ENCODE data around the gene GIGYF1.

The GIGYF1 gene

DNA sequence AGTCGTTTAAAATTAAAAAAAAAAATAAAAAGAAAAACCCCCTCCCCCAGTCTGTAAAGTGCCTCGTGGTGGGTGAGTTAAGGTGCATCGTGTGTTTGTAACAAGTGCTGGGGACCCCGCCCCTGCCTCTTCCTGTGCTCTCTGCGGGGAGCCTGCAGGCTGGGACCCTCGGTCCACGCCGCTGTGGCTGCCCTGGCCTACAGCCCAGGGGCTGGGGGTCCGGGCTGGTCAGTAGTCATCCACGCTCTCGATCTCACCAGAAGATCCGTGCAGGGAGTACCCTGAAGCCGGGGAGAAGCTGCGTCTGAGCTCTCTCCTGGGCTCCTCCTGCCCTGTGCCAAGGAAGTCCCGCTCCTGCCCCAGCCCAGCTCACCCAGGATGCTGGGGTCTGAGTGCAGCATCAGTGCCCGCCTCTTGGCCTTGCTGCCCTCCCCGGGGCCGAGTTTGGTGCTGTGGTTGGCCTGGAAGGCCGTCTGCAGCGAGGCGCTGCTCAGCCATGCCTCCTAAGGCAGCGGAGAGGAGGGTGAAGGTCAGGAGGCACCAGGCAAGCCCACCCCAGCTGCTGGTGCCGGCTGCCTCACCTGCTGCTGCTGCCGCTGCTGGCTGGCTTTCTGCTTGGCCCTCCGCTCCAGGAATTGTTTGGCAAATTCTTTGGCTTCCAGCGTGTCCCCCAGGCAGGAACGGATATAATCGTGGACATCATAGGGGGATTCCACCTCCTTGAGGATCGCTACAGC is 12.4 kb downstream of the GIGYF1 start:
- peaks cover 18% of the 10 kb centered on the region for H3K4me1 Mint-ChIP-seq
- no peaks in the 10 kb centered on the region for H3K27me3 Mint-ChIP-seq
- no peak overlapping the region for H3K4me3 Mint-ChIP-seq
- no peak for ATAC-seq
- H3K36me3 Mint-ChIP-seq = peaks cover 52% of the 10 kb centered on the region
- no peak overlapping the region for H3K27ac Mint-ChIP-seq
- no peaks in the 10 kb centered on the region for H3K9me3 Mint-ChIP-seq

DNA sequence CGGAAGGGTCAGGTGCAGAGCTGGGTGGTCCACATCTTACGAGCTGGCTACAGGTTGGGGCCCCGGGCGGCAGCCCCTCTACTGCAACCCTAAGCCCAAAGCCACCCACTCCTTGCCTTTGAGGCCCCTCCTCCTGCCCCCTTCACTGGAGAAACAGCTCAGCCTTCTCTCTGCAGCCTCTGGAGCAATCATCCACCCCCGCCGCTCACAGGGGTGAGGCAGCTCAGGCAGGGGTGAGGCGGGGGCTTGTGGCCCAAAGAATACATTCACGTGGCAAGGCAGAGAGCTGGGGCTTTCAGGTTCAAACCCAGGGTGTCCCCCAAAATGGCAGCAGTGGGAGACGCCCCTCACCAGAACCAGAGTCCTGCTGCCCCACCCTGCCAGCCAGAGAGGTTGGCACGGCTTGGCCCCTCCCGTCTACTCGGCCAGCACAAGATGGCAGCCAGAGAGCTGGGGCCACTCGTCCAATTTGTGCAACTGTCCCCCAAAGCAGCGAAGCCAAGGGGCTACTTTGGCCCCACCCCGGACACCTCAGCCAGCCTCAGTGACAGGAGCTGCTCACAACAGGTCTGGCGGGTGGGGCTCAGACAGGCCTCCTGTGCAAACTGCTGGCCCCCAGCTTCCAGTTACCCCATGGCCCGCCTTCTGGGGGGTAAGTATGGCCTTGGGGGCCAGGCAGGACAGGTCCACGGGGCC is 13.3 kb downstream of the GIGYF1 start:
- H3K4me3 Mint-ChIP-seq = no peak overlapping the region
- H3K36me3 Mint-ChIP-seq = peaks cover 46% of the 10 kb centered on the region
- H3K4me1 Mint-ChIP-seq = peaks cover 23% of the 10 kb centered on the region
- no peaks in the 10 kb centered on the region for H3K27me3 Mint-ChIP-seq
- H3K27ac Mint-ChIP-seq = no peak overlapping the region
- H3K9me3 Mint-ChIP-seq = no peaks in the 10 kb centered on the region
- no peak for ATAC-seq

DNA sequence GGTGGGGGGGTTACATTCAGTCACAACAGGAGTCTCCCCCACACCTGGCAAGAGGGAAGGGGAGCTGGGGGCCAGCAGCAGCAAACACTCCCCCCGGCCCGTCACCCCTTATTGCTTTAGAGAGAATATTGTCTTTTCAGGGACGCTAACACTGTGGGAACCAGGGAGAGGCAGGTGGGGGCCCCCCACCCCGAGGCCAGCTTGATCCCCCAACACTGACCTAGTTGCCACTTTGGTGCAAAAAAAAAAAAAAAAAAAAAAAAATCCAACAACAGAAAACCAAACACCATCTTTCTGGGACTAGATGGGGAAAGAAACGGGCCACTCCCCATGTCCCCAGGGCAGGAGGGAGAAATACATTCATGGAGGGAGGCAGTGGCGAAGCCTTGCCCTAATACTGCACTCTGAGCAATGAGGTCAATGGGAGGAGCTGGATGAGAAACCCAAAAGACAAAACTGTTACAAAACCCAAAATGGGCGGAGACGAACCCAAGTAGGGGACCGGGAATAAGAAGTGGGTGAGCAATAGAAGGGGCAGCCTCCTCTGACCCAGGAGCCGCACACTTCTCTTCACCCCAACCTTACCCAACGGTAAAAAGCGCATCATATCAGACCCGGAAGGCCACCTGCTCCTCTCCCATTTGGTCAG is 14.0 kb downstream of the GIGYF1 start:
- no peak for ATAC-seq
- Mint-ChIP-seq H3K27me3 (no peaks in the 10 kb centered on the region), H3K27ac (no peak overlapping the region), H3K9me3 (no peaks in the 10 kb centered on the region), H3K4me1 (peaks cover 23% of the 10 kb centered on the region), H3K4me3 (no peak overlapping the region), H3K36me3 (peaks cover 40% of the 10 kb centered on the region)

GRCh38 chr7:100679129-100679926 is 14.7 kb downstream of the GIGYF1 start:
- H3K27ac Mint-ChIP-seq = no peak overlapping the region

DNA sequence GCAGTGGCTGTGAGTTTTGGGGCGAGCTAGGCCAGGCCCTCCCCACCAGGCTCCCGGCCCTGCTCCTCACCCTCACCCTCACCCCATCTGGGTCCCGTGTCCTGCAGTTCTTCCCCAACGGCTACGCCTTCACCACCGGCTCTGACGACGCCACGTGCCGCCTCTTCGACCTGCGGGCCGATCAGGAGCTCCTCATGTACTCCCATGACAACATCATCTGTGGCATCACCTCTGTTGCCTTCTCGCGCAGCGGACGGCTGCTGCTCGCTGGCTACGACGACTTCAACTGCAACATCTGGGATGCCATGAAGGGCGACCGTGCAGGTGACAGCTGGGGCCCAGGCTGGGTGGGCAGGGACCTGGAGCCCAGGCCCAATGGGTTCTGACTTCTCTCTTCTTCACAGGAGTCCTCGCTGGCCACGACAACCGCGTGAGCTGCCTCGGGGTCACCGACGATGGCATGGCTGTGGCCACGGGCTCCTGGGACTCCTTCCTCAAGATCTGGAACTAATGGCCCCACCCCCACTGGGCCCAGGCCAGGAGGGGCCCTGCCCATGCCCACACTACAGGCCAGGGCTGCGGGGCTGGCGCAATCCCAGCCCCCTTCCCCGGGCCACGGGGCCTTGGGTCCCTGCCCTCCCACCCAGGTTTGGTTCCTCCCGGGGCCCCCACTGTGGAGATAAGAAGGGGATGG is 15.6 kb downstream of the GIGYF1 start:
- no peak for ATAC-seq
- H3K4me3 Mint-ChIP-seq = no peak overlapping the region
- peaks cover 23% of the 10 kb centered on the region for H3K4me1 Mint-ChIP-seq
- no peaks in the 10 kb centered on the region for H3K9me3 Mint-ChIP-seq
- H3K27me3 Mint-ChIP-seq = no peaks in the 10 kb centered on the region
- peaks cover 38% of the 10 kb centered on the region for H3K36me3 Mint-ChIP-seq
- H3K27ac Mint-ChIP-seq = peak overlapping the region; percentile 14

More at GRCh38 chr7:100679129-100679926, 14.7 kb downstream of the GIGYF1 start:
- no peaks in the 10 kb centered on the region for H3K27me3 Mint-ChIP-seq
- H3K4me1 Mint-ChIP-seq = peaks cover 23% of the 10 kb centered on the region
- H3K9me3 Mint-ChIP-seq = no peaks in the 10 kb centered on the region
- H3K4me3 Mint-ChIP-seq = no peak overlapping the region
- peaks cover 39% of the 10 kb centered on the region for H3K36me3 Mint-ChIP-seq
- no peak for ATAC-seq

GRCh38 chr7:100677308-100678267 is 16.5 kb downstream of the GIGYF1 start:
- ATAC-seq = no peak
- Mint-ChIP-seq H3K4me1 (peaks cover 29% of the 10 kb centered on the region), H3K27ac (peak overlapping the region; percentile 14), H3K36me3 (peaks cover 33% of the 10 kb centered on the region), H3K27me3 (no peaks in the 10 kb centered on the region), H3K4me3 (peak overlapping the region; percentile 58), H3K9me3 (no peaks in the 10 kb centered on the region)

DNA sequence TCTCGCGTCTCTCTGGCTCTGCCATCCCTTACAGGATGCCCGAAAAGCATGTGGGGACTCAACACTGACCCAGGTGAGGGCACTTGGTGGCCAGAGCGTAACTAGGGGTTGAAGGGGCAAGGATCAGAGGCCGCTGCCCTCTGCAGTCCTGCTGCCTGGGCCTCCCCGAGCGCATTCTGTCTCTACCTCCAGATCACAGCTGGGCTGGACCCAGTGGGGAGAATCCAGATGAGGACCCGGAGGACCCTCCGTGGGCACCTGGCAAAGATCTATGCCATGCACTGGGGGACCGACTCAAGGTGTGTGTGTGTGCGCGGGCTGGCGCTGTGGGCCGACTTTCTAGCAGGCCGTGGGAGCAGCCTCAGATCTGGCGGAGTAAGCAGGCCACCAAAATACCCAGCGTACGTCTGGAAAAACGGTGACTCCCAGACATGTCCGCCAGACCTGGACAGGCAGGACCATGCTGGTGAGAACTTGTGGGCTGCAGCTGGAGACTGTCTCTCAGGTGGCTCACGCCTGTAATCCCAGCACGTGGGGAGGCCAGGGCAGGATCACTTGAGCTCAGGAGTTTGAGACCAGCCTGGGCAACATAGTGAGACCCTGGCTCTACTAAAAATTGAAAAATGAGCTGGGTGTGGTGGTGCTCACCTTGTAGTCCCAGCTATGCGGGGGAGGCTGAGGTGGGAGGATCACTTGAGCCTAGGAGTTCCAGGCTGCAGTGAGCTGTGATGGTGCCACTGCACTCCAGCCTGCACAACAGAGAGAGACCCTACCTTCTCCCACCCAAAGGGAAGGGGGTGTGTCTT is 17.3 kb downstream of the GIGYF1 start:
- Mint-ChIP-seq H3K27ac (peak overlapping the region; percentile 71), H3K9me3 (no peaks in the 10 kb centered on the region), H3K4me1 (peaks cover 29% of the 10 kb centered on the region), H3K27me3 (no peaks in the 10 kb centered on the region), H3K36me3 (peaks cover 33% of the 10 kb centered on the region), H3K4me3 (peak overlapping the region; percentile 81)
- no peak for ATAC-seq

GRCh38 chr7:100675581-100676350 is 18.3 kb downstream of the GIGYF1 start:
- Mint-ChIP-seq H3K9me3 (no peaks in the 10 kb centered on the region), H3K4me3 (peak overlapping the region; percentile 81), H3K27me3 (no peaks in the 10 kb centered on the region), H3K27ac (peak overlapping the region; percentile 71), H3K36me3 (peaks cover 33% of the 10 kb centered on the region), H3K4me1 (peaks cover 29% of the 10 kb centered on the region)
- ATAC-seq = peak; percentile 61

DNA sequence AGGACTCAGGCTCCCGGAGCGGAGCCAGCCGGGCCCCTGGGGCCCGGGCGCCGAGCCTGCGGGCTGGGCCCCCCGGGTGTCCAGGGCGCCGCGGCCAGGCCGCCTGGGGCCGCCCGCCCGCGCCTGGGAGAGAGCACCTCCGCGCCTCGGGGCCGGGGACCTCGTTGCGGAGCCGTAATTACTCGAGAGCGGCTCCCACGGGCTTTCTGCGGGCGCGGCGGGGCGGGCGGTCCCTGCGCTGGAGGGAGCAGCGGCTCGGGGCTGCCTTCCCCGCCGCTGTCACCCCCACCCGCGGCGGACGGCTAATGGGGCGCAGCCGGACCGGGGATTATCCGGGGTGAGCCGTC is 19.0 kb downstream of the GIGYF1 start:
- H3K27ac Mint-ChIP-seq = peak overlapping the region; percentile 92
- H3K27me3 Mint-ChIP-seq = no peaks in the 10 kb centered on the region

GRCh38 chr7:100674411-100675104 is 19.5 kb downstream of the GIGYF1 start:
- H3K4me3 Mint-ChIP-seq = peak overlapping the region; percentile 97

More for the DNA sequence above, 19.0 kb downstream of the GIGYF1 start:
- H3K9me3 Mint-ChIP-seq = no peaks in the 10 kb centered on the region
- H3K4me1 Mint-ChIP-seq = peaks cover 29% of the 10 kb centered on the region
- H3K4me3 Mint-ChIP-seq = peak overlapping the region; percentile 97
- no peak for ATAC-seq
- H3K36me3 Mint-ChIP-seq = peaks cover 30% of the 10 kb centered on the region

GRCh38 chr7:100673942-100674410 is 20.1 kb downstream of the GIGYF1 start:
- peak; percentile 1 for ATAC-seq
- H3K9me3 Mint-ChIP-seq = no peaks in the 10 kb centered on the region
- H3K27me3 Mint-ChIP-seq = no peaks in the 10 kb centered on the region
- peaks cover 23% of the 10 kb centered on the region for H3K4me1 Mint-ChIP-seq
- H3K36me3 Mint-ChIP-seq = peaks cover 22% of the 10 kb centered on the region
- peak overlapping the region; percentile 97 for H3K4me3 Mint-ChIP-seq
- H3K27ac Mint-ChIP-seq = peak overlapping the region; percentile 92

More at GRCh38 chr7:100674411-100675104, 19.5 kb downstream of the GIGYF1 start:
- no peaks in the 10 kb centered on the region for H3K27me3 Mint-ChIP-seq
- H3K36me3 Mint-ChIP-seq = peaks cover 27% of the 10 kb centered on the region
- H3K9me3 Mint-ChIP-seq = no peaks in the 10 kb centered on the region
- no peak for ATAC-seq
- H3K4me1 Mint-ChIP-seq = peaks cover 29% of the 10 kb centered on the region
- H3K27ac Mint-ChIP-seq = peak overlapping the region; percentile 92
